GM19035 (cell line): Measurements from ENCODE around the gene EFEMP2.

Experiments
- ATAC-seq: cut with Tn5 transposase; IDR thresholded peaks from one replicate; pipeline ENCODE4 v1.9.1; 2021; ENCODE audit not compliant: unreplicated experiment

EFEMP2 gene

DNA sequence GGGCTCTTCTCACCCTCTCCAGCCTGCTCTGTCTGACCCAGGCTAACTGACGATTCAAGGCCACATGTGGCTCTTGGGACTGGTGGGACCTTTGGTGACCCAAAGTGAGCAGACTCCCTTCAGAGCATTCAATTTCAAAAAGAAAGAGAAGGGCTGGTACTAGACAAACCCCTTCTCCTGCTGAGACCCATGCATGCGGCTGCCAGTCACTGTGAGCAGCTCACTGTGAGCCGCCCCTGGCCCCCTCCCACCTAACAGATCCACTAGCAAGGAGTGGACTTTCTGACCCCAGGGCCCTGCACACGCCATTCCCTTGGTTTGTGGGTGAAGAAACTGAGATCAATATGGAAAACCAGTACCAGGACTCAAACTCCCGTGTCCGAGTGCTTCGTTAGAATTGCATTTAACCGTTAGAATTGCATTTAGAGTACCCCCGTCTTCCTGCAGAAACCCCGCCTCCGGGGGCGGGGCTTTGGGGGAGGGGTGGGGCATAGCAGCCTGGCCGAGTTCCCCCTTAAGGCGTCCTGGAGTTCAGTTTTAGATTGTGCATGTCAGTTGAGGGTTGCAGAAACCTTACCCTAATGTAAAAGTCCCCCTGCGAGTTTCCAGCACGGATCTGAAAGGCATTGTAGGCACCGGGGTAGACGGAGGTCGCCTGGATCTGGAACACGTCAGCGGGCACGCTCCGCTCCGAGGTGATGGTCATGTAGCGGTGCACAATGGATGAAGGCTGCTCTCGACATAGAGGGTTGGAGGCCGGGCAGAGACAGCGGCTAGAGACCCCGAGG lies 5.1 kb downstream of the EFEMP2 start:
- no peak for ATAC-seq

DNA sequence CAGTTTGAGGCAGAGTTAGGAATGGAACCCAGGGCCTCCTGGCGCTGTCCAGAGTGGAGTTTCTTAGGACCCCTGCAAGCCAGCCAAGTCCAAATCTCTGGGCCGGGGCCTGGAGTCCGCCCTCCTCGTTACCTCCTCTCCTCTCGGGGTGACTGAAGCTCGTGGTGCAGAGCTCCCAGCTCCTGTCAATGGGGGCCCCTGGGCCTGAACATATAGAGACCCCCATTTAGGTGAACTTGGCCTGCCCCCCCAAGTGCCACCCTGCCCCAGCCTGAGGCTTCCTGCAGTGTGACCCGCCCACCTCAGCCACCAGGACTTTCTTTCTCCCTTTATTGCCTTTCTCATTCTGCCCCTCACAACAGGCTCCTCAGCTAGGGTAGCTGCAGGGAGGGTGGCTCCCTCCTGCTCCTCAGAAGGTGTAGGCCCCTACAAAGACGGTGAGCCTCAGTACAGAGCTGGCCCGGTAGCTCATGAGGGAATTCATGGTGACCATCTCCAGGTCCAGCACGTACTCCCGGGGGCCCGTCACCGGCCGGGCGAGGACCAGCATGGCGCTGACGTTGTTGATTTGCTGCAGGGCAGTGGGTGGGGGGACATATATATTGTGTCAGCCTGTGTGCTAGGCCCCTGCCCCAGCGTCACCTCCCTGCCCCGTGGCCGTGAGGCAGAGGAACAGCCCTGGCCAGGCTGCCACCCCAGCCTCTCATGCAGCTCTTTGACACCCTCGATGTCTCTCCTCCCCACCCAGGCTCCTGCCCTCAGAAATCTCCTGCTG lies 5.9 kb downstream of the EFEMP2 start:
- no peak for ATAC-seq

DNA sequence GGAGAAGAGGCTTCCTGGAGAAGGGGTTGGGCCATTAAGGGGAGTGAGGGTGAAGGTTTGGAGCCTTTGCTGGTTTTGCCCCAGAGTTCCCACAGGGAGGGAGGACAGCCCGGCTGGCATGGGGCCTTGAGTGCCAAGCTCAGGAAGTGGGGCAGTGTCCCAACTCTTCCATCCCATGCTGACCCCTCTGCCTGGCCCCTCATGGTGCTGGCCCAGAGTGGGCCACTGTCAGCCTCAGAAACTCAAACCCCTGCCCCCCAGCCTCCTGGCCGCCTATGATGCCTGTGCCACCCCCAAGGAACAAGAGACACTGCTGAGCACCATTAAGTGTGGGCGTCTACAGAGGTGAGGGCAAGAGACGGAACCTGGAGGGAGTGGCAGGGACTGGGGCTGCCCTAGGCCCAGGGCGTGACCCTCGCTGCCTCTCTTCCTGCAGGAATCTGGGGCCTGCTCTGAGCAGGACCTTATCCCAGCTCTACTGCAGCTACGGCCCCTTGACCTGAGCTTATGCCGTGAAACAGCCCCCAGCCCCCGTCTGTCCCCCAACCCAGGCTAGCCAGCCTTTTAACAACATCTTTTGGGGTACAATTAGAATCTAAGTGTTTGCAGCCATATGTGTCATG lies 6.9 kb downstream of the EFEMP2 start:
- no peak for ATAC-seq

DNA sequence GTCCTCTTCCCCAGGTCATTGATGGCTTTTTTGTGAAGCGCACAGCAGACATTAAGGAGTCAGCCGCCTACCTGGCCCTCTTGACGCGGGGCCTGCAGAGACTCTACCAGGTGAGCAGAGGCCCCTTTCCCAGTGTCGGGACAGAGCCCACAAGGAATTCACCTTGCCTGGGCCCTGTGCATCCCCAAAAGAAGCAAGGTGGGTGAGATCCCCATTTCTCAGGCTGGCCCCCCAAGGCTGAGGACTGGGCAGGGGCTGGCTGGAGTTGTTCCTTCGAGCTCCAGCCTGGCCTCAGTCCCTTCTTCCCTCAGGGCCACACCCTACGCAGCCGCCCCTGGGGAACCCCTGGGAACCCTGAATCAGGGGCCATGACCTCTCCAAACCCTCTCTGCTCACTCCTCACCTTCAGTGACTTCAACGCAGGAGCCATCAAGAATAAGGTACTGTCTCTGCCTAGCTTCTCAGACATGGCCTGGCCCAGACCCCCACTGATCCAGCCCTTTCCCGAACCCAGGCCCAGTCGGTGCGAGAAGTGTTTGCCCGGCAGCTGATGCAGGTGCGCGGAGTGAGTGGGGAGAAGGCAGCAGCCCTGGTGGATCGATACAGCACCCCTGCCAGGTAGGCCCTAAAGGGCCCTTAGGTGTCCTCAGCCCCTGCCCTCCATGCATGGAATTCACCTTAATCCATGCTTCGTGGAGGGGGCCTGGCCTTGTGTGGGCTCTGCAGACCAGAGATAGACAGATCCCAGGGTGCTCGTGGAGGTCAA lies 7.7 kb downstream of the EFEMP2 start:
- ATAC-seq, result no peak

DNA sequence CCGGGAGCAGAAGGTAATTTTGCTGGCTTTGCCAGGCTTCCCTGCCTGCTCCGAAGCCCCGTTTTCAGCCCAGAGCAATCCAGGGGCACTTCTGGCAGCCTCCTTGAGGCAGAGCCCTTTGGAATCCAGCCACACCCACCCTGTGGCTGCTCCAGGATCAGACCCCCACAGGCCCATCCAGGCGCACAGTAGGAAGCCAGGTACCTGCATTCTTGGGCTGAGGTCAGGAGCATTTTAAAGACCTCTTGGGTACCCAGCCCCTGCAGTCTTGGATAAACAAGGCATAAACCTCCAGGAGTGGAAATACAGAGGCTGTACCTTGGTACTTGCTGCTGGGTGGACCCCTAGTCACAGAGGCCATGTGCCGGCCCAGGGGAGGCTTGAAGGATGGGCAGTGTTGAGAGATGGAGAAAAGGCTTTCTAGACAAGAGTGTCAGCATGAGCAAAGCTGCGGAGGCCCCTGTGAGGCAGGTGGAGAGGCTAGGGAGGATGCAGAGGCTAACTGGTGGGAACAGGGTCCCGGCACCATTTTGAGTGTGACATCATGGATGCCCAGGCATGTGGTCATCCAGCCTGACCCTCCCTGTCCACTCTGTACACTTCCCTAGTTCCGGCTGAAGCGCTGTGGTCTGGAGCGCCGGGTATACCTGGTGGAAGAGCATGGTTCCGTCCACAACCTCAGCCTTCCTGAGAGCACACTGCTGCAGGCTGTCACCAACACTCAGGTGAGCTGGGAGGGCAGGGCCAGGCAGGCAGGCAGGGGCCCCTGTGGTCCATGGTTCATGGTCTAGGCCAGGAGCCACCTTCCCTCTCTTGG lies 8.5 kb downstream of the EFEMP2 start:
- no peak for ATAC-seq

DNA sequence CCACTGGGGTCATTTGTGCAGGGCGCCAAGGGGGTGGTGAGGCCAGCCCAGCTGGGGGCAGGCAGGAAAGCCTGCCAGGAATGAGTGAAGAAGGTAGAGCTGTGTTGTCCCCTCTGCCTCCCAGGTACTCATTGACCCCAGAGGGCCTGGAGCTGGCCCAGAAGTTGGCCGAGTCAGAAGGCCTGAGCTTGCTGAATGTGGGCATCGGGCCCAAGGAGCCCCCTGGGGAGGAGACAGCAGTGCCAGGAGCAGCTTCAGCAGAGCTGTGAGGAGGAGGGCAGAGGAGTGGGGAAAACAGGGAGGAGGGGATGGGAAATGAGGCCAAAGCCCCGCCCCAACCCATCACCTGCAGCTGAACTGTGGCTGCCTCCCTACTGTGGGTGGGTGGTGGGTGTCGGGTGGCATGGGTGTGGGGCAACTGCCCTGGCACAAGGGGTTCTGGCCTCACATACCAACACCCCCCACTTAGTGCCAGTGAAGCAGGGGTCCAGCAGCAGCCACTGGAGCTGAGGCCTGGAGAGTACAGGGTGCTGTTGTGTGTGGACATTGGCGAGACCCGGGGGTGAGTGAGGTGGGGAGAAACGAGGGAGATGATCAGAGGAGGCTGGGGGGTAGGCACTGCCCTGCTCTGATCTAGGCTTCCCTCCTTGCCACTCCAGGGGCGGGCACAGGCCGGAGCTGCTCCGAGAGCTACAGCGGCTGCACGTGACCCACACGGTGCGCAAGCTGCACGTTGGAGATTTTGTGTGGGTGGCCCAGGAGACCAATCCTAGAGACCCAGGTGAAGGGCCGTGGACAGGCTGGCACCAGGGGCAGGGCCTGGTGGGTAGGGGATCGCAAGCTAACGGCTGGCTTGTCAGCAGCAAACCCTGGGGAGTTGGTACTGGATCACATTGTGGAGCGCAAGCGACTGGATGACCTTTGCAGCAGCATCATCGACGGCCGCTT lies 9.4 kb downstream of the EFEMP2 start:
- no peak for ATAC-seq

DNA sequence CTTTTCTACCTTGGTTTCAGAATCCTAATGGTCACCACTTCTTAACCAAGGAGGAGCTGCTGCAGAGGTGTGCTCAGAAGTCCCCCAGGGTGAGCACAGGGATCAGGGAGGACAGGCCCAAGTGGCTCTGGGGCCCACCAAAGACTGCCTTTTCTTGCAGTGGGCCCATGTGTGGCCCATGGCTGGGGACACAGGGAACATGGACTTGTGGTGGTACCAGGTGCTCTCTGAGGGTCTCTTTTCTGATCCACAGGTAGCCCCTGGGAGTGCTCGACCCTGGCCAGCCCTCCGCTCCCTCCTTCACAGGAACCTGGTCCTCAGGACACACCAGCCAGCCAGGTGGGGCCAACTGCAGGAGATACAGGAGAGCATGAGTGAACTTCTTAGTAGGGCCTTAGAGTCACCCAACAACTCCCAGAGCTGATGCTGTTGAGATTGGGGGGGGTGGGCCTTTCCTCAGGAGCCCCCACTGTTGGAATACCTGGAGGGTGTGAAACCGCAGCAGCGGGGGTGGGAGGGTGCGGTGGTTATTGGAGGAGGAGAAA lies 10.3 kb downstream of the EFEMP2 start:
- no peak for ATAC-seq

DNA sequence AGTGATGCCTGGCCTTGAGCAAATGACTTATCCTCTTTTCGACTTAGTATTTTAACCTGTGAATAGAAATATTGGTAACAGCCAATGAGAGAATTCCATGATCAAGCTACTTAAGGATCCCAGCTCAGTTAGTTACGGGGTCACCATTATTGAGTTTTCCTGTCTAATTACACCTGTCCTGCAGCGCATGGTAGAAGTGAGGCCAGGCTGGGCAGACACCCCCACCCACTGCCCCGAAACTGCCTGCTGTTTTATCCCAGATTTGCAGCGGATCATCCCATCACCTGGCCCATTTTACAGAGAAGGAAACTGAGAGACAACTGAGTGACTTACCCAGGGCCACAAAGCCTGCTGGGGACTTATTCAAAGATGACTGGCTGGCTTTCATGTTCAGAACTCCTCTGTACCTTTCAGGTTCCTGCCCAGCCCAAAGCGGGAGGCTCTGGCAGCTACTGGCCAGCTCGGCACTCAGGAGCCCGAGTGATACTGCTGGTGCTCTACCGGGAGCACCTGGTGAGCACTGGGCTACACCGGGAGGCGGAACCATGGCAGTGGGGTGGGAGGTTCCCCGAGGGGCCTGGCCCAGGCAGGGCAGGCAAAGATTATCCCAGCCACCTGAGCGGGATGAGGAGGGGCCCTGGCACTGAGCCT lies 10.9 kb downstream of the EFEMP2 start:
- no peak for ATAC-seq

DNA sequence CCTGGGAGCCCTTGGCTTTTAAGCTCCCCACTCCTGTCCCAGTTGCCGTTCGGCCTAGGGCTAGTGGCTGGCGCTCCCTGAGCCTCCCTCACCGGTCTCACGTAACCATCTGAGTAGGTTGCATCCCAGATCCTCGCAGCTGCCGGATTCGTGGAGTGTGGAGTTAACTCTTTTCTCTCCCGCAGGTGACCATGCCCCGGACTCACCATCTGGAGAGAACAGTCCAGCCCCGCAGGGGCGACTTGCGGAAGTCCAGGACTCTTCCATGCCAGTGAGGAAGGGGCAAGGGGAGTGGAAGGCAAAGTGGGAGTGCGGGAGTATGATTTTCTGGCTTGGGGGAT lies 11.5 kb downstream of the EFEMP2 start:
- ATAC-seq, result no peak

DNA sequence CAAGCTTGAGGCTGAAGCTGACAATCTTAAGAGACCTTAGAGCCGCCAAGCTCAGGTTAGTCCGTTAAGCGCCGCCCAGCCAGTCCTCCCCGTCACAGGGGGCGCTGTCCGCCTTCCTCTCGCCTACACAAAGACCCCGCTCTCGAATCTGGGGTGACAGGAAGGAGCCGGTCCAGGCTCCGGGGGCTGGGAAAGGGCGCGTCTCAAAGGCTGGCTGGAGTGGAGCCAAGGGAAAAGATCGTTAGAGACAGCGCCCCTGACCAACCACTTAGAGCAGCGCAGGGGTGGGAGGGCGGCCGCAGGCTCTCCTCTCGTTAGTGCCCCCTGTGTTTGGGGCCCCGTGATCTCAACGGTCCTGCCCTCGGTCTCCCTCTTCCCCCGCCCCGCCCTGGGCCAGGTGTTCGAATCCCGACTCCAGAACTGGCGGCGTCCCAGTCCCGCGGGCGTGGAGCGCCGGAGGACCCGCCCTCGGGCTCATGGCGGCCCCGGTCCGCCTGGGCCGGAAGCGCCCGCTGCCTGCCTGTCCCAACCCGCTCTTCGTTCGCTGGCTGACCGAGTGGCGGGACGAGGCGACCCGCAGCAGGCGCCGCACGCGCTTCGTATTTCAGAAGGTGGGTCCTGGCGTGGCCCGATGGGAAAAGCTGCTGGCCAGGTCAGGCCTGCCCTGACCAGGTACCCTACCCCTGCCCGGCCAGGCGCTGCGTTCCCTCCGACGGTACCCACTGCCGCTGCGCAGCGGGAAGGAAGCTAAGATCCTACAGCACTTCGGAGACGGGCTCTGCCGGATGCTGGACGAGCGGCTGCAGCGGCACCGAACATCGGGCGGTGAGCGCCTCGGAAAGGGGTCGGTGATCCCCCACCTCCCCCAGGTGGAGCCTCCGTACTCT lies 12.1 kb downstream of the EFEMP2 start, which contains the start of gene MUS81:
Gene MUS81, plus strand, starts transcription at position 156 of the 887 bp plus-strand sequence. Its CDS starts 321 bp downstream, at position 477.
- peak; percentile 23 for ATAC-seq

DNA sequence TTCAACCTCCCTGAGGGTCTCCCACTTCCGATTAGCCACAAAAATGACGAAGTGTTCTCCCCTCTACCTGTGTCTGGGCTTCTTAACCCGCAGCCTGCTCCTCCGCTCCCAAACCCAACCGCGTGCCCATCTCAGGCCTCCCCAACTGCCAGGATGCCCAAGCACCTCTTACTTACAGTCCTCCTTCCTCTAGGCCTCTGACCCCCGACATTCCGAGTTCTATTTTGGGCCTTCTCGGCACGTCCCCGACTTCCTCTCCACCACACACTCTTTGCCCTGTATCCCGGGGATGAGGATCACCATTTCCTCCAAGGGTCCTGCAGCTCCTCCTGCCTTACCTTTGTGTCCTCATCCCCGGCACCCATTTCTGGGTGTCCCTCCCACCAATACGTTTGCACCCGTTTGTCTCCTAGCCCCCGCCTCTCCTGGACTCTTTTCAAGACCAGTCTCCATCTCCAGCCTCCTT lies 12.8 kb downstream of the EFEMP2 start:
- no peak for ATAC-seq

DNA sequence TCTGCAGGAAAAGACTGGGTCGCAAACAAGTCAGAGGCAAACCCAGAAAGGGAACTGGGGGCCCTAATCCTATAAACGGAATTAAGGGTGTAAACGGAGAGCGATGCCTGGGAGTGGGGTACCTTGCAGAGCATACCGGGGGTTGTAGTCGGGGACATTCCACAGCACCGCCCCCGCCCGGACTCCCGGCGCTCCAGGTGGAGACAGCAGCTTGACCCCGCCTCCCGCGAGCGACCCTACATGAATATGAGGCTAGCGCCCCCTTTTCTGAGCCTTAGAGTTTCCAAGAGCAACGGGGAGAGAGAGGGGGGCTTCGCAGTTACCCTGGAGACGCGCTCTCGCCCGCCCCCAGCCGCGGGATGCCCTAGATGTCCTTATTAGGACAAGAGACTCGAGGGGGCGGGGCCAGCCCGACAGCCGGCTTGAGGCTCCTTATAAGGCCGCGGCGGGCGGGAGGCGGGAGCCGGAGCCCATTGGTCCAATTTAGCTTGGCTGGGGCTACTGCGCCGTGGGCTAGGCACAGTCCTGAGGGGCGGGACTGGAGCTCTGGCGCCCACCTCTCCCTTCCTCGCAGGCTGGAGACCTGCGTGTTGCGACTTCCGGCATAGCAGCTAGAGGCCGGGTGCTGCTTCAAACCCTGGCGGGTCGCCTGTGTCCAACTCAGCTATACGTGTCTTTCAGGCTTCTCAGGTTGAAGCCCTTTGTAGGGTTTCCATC lies 13.3 kb downstream of the EFEMP2 start:
- ATAC-seq, result peak; percentile 49

DNA sequence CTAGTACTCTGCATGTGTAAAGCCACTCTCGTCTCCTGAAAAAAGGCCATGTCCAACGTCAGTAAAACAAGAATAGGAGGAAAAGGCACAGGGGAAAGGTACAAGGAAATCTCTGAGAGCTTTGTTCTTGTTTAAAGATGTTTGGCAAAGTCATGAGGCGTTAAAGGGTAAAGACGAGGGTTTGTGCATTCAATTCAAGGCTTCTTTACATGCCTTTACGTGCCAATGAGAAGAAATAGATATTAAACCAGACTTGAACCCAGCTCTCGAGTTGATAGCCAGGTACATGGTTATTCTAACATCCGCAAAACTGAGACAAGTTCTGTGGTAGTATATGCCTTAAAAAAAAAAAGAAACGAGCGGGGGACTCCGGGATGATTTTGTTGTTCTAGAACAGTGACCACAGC lies 13.9 kb downstream of the EFEMP2 start:
- no peak for ATAC-seq

DNA sequence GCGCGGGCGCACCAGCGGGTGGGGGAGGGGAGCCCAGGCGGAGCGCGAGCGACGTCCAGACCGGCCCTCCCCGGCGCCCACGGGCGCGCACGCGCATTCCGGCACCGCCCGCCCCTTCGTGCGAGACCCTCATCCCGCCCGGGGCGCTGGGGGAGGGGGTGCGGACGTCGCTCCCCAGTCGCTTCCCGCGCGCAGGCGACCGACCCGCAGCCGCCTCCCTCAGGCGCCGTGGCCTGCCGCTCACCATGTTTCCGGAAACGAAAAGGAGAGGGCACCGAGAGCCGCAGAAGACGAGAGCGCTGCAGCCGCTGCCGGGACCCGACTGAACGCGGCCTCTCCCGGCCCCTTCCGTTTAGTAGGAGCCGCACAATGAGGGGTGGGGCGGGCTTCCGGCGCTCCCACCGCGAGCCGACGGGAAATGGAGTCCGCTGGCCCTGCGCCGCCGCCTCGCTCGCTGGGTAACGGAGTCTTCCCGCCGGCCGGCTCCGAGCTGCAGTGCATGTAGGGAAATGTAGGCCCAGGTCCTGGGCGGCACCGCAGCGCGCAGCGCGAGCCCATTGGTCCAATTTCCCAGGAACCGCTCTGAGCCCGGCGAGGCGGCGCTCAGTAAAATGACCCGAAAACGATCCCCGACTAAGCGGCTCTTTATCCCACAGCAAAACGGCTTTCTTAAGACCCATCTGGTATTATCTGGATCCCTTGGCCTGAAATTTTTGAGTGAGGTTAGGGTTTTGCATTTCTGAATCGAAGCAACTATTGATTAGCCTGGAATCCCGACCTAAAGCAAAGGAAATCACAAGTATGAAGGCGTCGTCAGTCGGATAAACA lies 14.5 kb downstream of the EFEMP2 start, which contains the start of gene CFL1:
Gene CFL1, minus strand, starts transcription at position 328 of the 828 bp plus-strand sequence. Its CDS starts 81 bp downstream, at position 247.
- ATAC-seq, result peak; percentile 53

DNA sequence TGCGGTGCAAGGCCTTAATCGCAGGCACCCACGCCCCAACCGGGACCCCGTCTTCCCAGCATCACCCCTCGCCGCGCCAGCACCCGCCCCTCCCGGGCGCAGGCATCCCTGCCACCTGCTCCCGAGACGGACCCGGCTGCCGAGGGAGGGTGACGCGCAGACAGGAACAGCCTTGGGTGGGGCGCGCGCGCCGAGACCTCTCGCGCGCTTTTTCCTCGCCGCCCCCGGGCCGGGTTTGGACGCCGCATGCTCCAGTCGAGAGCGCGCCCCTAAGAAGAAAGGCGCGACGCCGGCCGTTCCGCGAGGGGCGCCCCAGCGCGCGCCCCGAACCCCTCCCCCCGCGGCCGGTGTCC lies 15.1 kb downstream of the EFEMP2 start:
- ATAC-seq, result peak; percentile 6
